Measurements from ENCODE around the gene RUFY3.
"Not testable (repeated sequence)": the region's sequence is repeated elsewhere in the genome, so short reads cannot be mapped to it uniquely, and the experiment has no call there.

The RUFY3 gene

GRCh38 chr4:70691661-70692060, 30.1 kb upstream of the RUFY3 start:
- no peak overlapping the region for H3K4me3 ChIP-seq
- peaks cover 0 to 21% (median 0%) of the 10 kb centered on the region in 3 donors for H3K36me3 ChIP-seq
- DNase-seq = no peak
- intact Hi-C loops (cut with DNase I; ENCODE audit: low total_unique reads) = no loop called here
- H3K27ac ChIP-seq = no peak overlapping the region
- no peak for TF ChIP-seq CTCF (IDR thresholded peaks at IDR 0.05)
- peaks cover 0 to 42% (median 24%) of the 10 kb centered on the region in 4 donors for H3K4me1 ChIP-seq
- no peaks in the 10 kb centered on the region for H3K9me3 ChIP-seq
- no peaks in the 10 kb centered on the region for H3K27me3 ChIP-seq

- Histone ChIP-seq H3K36me3 (peaks cover 0 to 21% (median 0%) of the 10 kb centered on the region in 3 donors), H3K4me1 (peaks cover 0 to 28% (median 18%) of the 10 kb centered on the region in 4 donors)
- H3K9me3 ChIP-seq; intact Hi-C loops (cut with DNase I; ENCODE audit: low total_unique reads); H3K27ac ChIP-seq; H3K27me3 ChIP-seq; H3K4me3 ChIP-seq; DNase-seq: not testable (repeated sequence)
These were observed 27.1 kb upstream of the RUFY3 start for GRCh38 chr4:70694633-70695032.

- intact Hi-C loops (cut with DNase I; ENCODE audit: low total_unique reads); DNase-seq; H3K9me3 ChIP-seq; H3K27me3 ChIP-seq; H3K36me3 ChIP-seq; H3K4me1 ChIP-seq; H3K4me3 ChIP-seq; H3K27ac ChIP-seq: not testable (repeated sequence)
These were observed 23.3 kb upstream of the RUFY3 start for GRCh38 chr4:70698435-70698834.

GRCh38 chr4:70700712-70701111, 21.1 kb upstream of the RUFY3 start:
- no peak for DNase-seq
- no peaks in the 10 kb centered on the region for H3K9me3 ChIP-seq
- intact Hi-C loops (cut with DNase I; ENCODE audit: low total_unique reads) = no loop called here
- H3K4me3 ChIP-seq = no peak overlapping the region
- H3K27me3 ChIP-seq = no peaks in the 10 kb centered on the region
- no peak for TF ChIP-seq CTCF (IDR thresholded peaks at IDR 0.05)
- H3K27ac ChIP-seq = no peak overlapping the region
- H3K36me3 ChIP-seq = peaks cover 0 to 5% (median 0%) of the 10 kb centered on the region in 3 donors
- peaks cover 0 to 5% (median 0%) of the 10 kb centered on the region in 4 donors for H3K4me1 ChIP-seq

- H3K27ac ChIP-seq = no peak overlapping the region
- H3K36me3 ChIP-seq = peaks cover 0 to under 1% (median 0%) of the 10 kb centered on the region in 3 donors
- H3K4me3 ChIP-seq = no peak overlapping the region
- peaks cover 0 to 7% (median 3%) of the 10 kb centered on the region in 4 donors for H3K4me1 ChIP-seq
- DNase-seq = no peak
- intact Hi-C loops (cut with DNase I; ENCODE audit: low total_unique reads) = no loop called here
- no peaks in the 10 kb centered on the region for H3K9me3 ChIP-seq
- no peaks in the 10 kb centered on the region for H3K27me3 ChIP-seq
- no peak for TF ChIP-seq CTCF (IDR thresholded peaks at IDR 0.05)
These were observed 20.5 kb upstream of the RUFY3 start for GRCh38 chr4:70701271-70701670.

GRCh38 chr4:70702592-70702991, 19.2 kb upstream of the RUFY3 start:
- DNase-seq; H3K27me3 ChIP-seq; H3K9me3 ChIP-seq; H3K4me3 ChIP-seq; intact Hi-C loops (cut with DNase I; ENCODE audit: low total_unique reads); H3K27ac ChIP-seq; H3K36me3 ChIP-seq: not testable (repeated sequence)
- peaks cover 0 to 19% (median 11%) of the 10 kb centered on the region in 4 donors for H3K4me1 ChIP-seq

GRCh38 chr4:70703619-70704214, 18.0 kb upstream of the RUFY3 start:
- H3K27me3 ChIP-seq = no peaks in the 10 kb centered on the region
- H3K36me3 ChIP-seq = no peaks in the 10 kb centered on the region
- no peak for TF ChIP-seq CTCF (IDR thresholded peaks at IDR 0.05)
- peak overlapping the region; percentile 72 to 96 for H3K4me3 ChIP-seq
- no peak for DNase-seq
- peaks cover 0 to 29% (median 11%) of the 10 kb centered on the region in 4 donors for H3K4me1 ChIP-seq
- peak overlapping the region; percentile 91 to 95 for H3K27ac ChIP-seq
- intact Hi-C loops (cut with DNase I; ENCODE audit: low total_unique reads) = loop anchor here (2.0 kb wide), 1 partner anchor 15 kb away; the partner anchor contains the start of gene UTP3
- no peaks in the 10 kb centered on the region for H3K9me3 ChIP-seq
